Left lung (tissue), 10 donors: Measurements from ENCODE around the gene ECSIT. TPM values are rescaled to one million over a fixed set of nuclear protein-coding genes. Genes with fewer than 3 reads are reported as not detected.
"Not testable (repeated sequence)": the region's sequence is repeated elsewhere in the genome, so short reads cannot be mapped to it uniquely, and the experiment has no call there.

Experiments
- ATAC-seq: fragments of 200-7000 bp; cut with Tn5 transposase; one replicate; pipeline ENCODE4 v1.9.1; 2020; ENCODE audit warnings: moderate library complexity
- DNase-seq, 4 donors: peaks; one replicate each; pipeline ENCODE4 v3.0.0-alpha.2; 2013 to 2020
- H3K27ac ChIP-seq, 2 donors: fragments of 200-600 bp; sonication (generic) in 1 of 2; one replicate each; pipeline versions ENCODE4 v1.5.0 to v1.8.0; 2020 to 2021
- H3K27me3 ChIP-seq, 2 donors: fragments of 200-600 bp; sonication (generic) in 1 of 2; one replicate each; pipeline versions ENCODE4 v1.5.0 to v1.8.0; 2020 to 2021
- H3K36me3 ChIP-seq, 2 donors: fragments of 200-600 bp; sonication (generic) in 1 of 2; one replicate each; pipeline versions ENCODE4 v1.5.0 to v1.8.0; 2020 to 2021
- H3K4me1 ChIP-seq, 2 donors: fragments of 200-600 bp; one replicate each; pipeline ENCODE4 v1.8.0; 2021
- H3K4me3 ChIP-seq, 2 donors: fragments of 200-600 bp; sonication (generic) in 1 of 2; one replicate each; pipeline versions ENCODE4 v1.5.0 to v1.8.0; 2020 to 2021; ENCODE audit warnings: mild to moderate bottlenecking in 1 of 2
- H3K9me3 ChIP-seq, 2 donors: fragments of 200-600 bp; sonication (generic) in 1 of 2; one replicate each; pipeline versions ENCODE4 v1.5.0 to v1.8.0; 2020 to 2021
- CTCF ChIP-seq, 2 donors: fragments of 200-600 bp; sonication (generic) in 1 of 2; IDR thresholded peaks; one replicate each; pipeline versions ENCODE4 v1.5.0 to v1.8.0; 2021; ENCODE audit warnings: antibody characterized with exemption in 2 of 2
- intact Hi-C, 2 donors: fragments of 100-400 bp; cut with DNase I; formaldehyde crosslinking; loops; one replicate each; pipeline versions ENCODE4 v1.11.2 to v1.14.2; 2022
- polyA plus RNA-seq, 6 donors: library from polyadenylated mRNA; unstranded; fragments of 120-200 nt; gene quantifications; one replicate each; pipeline ENCODE4 v1.2.1, GENCODE V29; 2013; ENCODE audit not compliant: insufficient read length in 6 of 6
- total RNA-seq, 2 donors: library from RNA; stranded (reverse); fragmentation: NEBNext Ultra II Directional; extraction: Animal tissue kit (Norgen Biotek cat#: 25700); gene quantifications; one replicate each; pipeline ENCODE4 v1.2.1, GENCODE V29; 2021
- donor health status: DM: no; HTN: yes; CAD: no.
- donor health status: DM: no; HTN: no; CAD: no.

Gene ECSIT
- total and polyA plus RNA-seq, 8 donors = 32.6 to 44.6 (median 36.6) TPM

DNA sequence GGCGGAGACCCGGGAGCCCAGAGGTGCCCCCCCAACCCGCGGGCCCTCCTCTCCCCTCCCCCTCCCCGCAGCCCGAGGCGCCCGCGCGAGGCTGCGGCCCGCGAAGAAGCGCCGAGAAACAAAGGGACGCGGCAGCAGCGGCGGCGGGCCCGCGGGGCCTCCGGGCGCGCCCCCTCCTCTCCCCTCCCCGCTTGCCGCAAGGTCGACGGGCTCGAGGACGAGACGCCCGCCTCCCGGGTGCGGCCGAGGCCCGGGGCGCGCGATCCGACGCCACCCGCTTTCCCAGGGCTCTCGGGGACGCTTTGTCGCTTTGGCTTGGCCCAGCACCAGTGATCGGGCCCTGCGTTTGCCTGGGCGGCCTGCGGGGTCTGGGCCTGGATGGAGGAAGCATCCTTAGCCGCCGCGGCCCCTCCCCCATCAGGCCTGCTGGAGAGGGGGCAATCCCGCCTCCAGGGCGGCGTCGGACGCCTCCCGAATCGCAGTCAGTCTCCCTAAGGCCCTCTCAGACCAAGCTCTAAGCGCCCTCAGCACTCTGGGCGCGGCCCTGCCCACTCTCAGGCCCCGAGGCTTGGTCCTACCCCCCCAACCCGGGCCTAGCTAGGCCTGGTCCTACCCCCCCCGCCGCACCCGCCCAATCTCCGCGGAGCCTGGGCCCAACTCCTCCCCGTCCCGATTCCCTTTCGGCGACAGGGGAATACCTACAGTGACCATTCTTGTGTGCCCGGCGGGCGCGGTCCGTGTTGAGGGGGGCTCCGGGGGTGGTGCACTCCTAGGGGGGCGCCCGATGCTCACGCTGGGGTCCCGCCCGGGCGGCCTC lies 48.8 kb downstream of the ECSIT start:
- intact Hi-C loops = no loop called here
- Histone ChIP-seq H3K9me3 (no peaks in the 10 kb centered on the region), H3K4me1 (peaks cover 19 to 44% of the 10 kb centered on the region in 2 donors), H3K27ac (no peak overlapping the region), H3K36me3 (peaks cover 0 to 15% of the 10 kb centered on the region in 2 donors), H3K27me3 (peaks cover 38 to 69% of the 10 kb centered on the region in 2 donors), H3K4me3 (no peak overlapping the region)
- DNase-seq = peak in 1 of 4 donors; percentile 75
- ATAC-seq = no peak
- TF ChIP-seq CTCF (IDR thresholded peaks at IDR 0.05) = no peak

- Histone ChIP-seq H3K4me3 (no peak overlapping the region), H3K9me3 (no peaks in the 10 kb centered on the region), H3K27me3 (peaks cover 38 to 69% of the 10 kb centered on the region in 2 donors), H3K27ac (no peak overlapping the region), H3K4me1 (peaks cover 19 to 44% of the 10 kb centered on the region in 2 donors), H3K36me3 (peaks cover 0 to 10% of the 10 kb centered on the region in 2 donors)
- peak in 1 of 4 donors; percentile 80 for DNase-seq
- intact Hi-C loops = no loop called here
- TF ChIP-seq CTCF (IDR thresholded peaks at IDR 0.05) = no peak
- ATAC-seq = peak; percentile 28
These were observed 49.6 kb downstream of the ECSIT start for GRCh38 chr19:11479090-11479897.

GRCh38 chr19:11478167-11479089 lies 50.5 kb downstream of the ECSIT start:
- intact Hi-C loops = no loop called here
- no peak for TF ChIP-seq CTCF (IDR thresholded peaks at IDR 0.05)
- H3K36me3 ChIP-seq = peaks cover 0 to 2% of the 10 kb centered on the region in 2 donors
- no peak overlapping the region for H3K27ac ChIP-seq
- peaks cover 19 to 43% of the 10 kb centered on the region in 2 donors for H3K4me1 ChIP-seq
- no peak overlapping the region for H3K4me3 ChIP-seq
- no peak for ATAC-seq
- DNase-seq = no peak
- peaks cover 38 to 64% of the 10 kb centered on the region in 2 donors for H3K27me3 ChIP-seq
- no peaks in the 10 kb centered on the region for H3K9me3 ChIP-seq

- DNase-seq (no peak), ATAC-seq (no peak)
- peaks cover 9 to 17% of the 10 kb centered on the region in 2 donors for H3K4me1 ChIP-seq
- intact Hi-C loops = no loop called here
- no peak overlapping the region for H3K27ac ChIP-seq
- no peak overlapping the region for H3K4me3 ChIP-seq
- H3K36me3 ChIP-seq = no peaks in the 10 kb centered on the region
- TF ChIP-seq CTCF (IDR thresholded peaks at IDR 0.05) = no peak
- H3K27me3 ChIP-seq = peaks cover 16 to 38% of the 10 kb centered on the region in 2 donors
- no peaks in the 10 kb centered on the region for H3K9me3 ChIP-seq
These were observed 53.1 kb downstream of the ECSIT start for GRCh38 chr19:11475861-11476260.

DNA sequence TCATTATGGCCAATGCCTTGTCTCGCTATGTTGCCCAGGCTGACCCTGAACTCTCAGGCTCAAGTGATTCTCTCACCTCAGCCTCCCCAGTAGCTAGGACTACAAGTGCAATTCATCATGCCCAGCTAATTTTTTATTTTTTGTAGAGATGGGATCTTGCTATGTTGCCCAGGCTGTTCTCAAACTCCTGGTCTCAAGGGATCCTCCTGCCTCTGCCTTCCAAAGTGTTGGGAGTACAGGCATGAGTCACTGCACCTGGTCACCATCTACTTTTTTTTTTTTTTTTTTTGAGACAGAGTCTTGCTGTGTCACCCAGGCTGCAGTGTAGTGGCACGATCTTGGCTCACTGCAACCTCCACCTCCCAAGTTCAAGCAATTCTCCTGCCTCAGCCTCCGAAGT lies 53.6 kb downstream of the ECSIT start:
- H3K27ac ChIP-seq, ATAC-seq, DNase-seq, H3K36me3 ChIP-seq, H3K9me3 ChIP-seq, H3K4me3 ChIP-seq, intact Hi-C loops: not testable (repeated sequence)
- Histone ChIP-seq H3K4me1 (peaks cover 9 to 12% of the 10 kb centered on the region in 2 donors), H3K27me3 (peaks cover 10 to 33% of the 10 kb centered on the region in 2 donors)
